Stimulated activated CD4-positive, alpha-beta T cell treated with anti-CD3 and anti-CD28 coated beads, Interleukin-15, amount 100 ng/mL, for 48 hours (primary cell): Measurements from ENCODE around the gene FADS6.

ENCODE experiments used
- DNase-seq, 2 donors: peaks; one replicate each; pipeline ENCODE4 v3.0.0-alpha.2; 2020; ENCODE audit warnings: low read depth in 2 of 2

FADS6 gene

GRCh38 chr17:74866198-74866835 lies 27.1 kb downstream of the FADS6 start:
- no peak for DNase-seq

GRCh38 chr17:74865504-74866197 lies 27.8 kb downstream of the FADS6 start:
- no peak for DNase-seq

DNA sequence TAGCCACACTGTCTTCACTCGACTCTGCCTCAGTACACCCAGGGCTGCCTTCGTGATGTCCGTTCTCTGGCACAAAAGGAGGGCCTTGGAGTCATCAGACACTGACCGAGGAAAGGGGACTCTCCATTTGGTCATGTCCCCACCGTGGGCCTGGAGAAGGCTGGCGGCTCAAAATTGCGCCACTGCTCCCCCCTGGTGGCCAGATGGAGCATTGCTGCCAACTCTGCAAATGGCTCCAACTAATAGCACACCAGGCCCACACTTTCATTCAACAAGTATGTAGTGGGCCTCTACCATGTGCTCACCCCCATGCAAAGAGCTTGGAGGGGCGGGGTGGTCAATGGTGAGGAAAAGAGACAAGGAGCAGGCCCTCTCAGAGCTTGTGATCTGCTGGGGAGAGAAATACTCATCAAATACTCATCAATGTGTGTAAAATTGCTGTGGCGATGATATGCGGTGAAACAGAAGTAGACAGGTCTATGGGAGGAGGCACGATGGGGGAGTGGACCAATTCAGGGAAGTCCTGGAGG lies 28.5 kb downstream of the FADS6 start:
- peak; percentile 22 to 58 for DNase-seq

- DNase-seq = no peak
Observed at GRCh38 chr17:74864297-74864865, 29.1 kb downstream of the FADS6 start.

DNA sequence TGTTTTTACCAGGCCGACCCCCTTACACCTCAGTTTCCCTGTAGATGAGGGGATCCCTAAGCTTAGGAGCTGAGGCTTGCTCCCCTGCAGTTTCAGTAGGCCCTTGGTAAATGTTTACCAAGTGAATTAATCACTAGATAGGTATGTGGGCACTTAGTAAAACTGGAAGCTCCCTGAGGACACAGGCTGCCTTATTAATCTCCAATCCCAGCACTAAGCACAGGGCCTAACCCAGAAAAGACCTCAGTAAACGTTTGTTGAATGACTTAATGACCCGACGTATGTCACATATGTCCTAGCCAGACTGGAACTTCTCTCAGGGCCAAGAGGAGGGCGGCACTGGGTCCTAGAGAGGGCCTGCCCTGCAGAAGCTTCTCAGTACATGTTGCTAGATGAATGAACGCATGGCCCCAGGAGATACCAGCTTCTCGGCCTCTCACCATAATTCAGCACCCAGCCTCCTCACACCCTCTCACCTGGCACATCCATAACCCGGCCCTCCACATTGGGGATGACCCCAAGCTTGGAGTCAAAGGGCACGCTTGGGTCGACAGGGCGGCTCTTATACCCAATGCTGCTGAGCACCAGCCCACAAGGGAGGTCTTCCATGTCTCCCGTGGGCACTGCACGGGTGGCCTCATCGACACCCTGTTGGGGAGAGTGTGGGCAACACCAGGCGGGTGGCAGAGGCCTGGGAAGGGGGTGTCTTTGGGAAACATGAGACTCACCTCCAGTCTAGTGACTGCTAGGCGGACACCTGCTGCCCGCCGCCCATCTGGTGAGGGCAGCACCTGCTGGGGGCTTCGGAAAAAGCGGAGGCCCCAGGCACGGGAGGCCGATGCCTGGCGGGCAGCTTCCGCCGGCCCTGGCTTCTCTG lies 29.8 kb downstream of the FADS6 start:
- DNase-seq = no peak

GRCh38 chr17:74862919-74863318 lies 30.5 kb downstream of the FADS6 start:
- no peak for DNase-seq

DNA sequence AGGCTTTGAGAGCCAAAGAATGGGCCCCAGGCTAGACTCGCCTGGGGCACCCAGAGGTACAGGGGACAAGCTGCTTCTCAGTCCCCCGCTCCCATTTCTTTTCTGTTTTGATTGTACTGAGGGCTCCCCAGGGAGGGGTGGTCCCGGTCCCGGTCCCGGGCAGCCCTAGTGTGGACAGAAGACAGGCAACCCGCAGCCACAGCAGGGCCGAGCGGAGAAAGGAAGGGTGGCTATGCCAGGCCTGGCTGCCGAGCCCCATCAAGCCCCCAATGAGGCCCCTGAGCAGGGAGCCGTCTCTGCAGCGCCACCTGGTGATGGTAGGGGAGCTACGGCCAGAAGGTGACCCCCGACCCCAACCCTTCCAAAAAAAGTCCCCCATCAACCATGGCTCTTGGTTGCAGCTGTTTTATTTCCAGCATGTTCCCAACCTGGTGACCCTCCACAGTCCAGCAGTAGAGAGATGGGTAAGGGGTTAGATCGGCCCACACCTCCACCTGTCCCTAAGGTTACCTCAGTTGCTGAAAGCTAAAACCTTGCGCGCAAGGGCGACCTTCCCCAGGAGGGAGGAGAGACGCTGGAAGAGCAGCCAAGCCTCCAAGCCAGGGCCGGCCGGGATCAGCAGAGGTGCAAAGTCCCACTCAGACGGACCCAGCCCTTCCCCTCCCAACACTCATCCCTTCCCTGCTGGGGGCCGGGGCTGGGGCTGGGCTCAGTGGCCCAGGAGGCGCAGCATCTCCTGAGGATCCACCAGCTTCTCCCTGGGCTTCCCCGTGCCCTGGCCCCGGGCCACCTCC lies 31.1 kb downstream of the FADS6 start:
- DNase-seq = peak; percentile 52 to 65

DNA sequence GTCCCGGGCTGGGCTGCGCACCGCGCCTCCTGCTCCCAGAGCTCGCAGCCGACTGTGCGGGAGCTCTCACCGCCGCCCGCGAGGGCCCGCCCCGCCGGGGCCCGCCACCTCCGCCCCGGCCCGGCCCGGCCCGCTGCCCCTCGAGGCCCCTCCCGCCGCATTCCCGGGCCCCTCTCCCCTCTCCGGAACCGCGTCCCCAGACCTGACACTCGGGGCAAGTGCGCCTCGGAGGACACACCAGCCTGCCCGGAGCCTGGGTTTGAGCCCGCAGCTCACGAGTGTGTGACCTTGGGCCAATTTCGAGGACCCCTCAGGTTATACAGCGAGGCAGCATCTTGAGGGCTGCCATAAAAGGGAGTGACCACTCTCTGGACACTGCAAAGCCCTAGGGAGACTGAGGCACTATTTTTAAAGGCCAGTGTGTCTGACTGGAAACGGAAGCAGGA lies 31.7 kb downstream of the FADS6 start:
- DNase-seq = no peak

GRCh38 chr17:74860872-74861661 lies 32.4 kb downstream of the FADS6 start:
- no peak for DNase-seq

GRCh38 chr17:74860229-74860871 lies 33.1 kb downstream of the FADS6 start:
- DNase-seq = no peak

DNA sequence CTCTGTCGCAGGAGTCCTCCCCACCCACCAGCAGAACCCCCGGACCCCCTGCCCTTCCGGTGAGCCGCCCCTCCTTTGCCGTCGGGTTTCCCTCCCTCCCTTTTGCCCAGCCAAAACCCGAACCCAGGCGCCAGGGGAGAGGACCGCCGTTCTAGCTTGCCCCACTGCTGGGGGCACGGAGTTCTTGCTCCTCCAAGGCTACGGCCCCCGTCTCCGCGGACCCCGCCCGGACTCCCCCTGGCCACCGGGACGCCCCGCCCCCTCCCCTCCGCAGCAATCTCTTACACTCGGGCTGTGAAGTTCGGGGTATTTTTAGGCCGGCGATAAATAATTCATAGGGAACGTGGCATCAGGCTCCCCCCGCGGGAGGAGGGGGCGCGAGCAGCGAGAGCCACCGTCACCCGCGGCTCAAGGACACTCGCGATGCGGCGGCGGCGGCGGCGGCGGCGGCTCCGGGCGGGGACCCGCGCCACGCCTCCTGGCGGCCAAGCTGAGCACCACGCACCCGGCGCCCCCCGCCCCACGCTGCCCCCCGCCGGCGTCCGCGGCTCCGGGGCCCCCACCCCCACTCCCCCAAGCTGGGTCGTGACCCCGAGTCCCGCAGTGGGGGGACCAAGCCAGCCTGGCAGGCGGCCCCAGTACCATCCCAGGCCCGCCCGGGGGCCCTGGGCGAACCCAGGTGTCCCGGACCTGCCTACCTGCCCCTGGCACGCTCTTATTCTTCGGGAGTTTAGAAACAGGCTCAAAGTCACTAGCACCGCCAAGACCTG lies 33.8 kb downstream of the FADS6 start, which contains the start of gene GRIN2C:
GRIN2C (minus strand) TSS at position 427 of the 770 bp plus-strand sequence. CDS start 4,793 bp downstream, outside the sequence.
- peak in 1 of 2 donors; percentile 17 for DNase-seq

- no peak for DNase-seq
Observed at GRCh38 chr17:74858672-74859458, 34.6 kb downstream of the FADS6 start.

GRCh38 chr17:74857191-74857590 lies 36.2 kb downstream of the FADS6 start:
- DNase-seq = no peak

- DNase-seq = no peak
Observed at GRCh38 chr17:74856112-74856511, 37.3 kb downstream of the FADS6 start.

DNA sequence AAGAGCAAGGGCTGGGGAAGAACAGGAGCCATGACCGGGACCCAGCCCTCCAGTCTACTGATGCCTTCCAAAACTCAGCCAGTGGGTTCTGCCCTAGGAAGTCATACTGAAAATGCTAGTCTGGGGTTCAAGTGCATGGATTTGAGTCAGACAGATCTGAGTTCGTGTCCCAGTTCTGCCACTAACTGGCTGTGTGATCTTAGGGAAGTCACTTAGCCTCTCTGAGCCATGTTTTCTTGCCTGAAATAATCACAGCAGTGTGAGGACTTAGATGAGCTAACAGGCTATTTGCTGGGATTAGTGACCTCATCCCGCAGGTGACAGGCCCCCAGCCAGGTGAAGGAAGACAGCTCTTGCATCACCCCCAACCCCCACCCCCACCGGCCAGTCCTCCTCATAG lies 38.1 kb downstream of the FADS6 start:
- no peak for DNase-seq

GRCh38 chr17:74854792-74855191 lies 38.6 kb downstream of the FADS6 start:
- DNase-seq = no peak

DNA sequence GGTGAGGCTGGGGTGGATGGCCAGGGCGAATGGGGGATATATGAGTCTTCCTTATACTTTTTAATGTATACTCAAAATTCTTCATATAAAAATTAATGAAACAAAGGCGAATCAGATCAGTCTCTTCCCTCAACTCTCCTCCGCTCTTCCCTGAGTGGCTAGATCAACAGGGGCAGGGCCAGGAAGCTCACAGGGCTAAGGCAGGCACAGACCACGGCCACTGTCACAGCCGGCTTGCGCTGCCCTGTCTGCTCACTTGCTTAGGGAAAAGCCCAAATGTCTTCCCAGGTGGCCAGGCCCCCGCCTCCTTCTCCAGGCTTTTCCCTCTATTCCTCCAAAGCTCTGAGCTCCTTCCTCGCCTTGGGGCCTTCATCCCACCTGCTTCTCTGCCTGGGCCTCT lies 39.8 kb downstream of the FADS6 start:
- no peak for DNase-seq

DNA sequence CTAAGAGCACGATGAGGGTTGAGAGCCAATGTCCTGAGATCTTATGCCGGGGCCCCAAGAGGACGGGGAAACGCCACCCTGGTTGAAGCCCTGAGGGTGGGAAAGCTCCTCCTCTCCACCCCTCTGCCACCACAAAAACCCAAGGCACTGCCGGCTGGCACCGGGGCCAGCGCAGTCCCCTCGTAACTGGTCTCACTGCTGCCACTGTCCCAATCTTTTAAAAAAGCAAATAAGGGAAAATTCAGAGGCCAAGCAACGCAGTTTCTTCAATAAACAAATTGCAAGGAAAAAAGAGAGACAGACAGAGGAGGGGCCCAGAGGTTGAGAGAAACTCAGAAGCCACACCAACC lies 40.4 kb downstream of the FADS6 start:
- no peak for DNase-seq
